Gastroesophageal sphincter (tissue), 3 donors: ENCODE data around the gene CTNND2.

ENCODE experiments used
- POLR2A ChIP-seq, 2 donors: fragments of 450-650 bp; IDR thresholded peaks; one replicate each; pipeline ENCODE4 v1.6.1; 2017; ENCODE audit warnings: antibody characterized with exemption in 2 of 2, mild to moderate bottlenecking in 2 of 2, moderate library complexity in 1 of 2
- POLR2AphosphoS5 ChIP-seq: sonication (generic); formaldehyde crosslinking; IDR thresholded peaks from one replicate; pipeline ENCODE4 v1.6.1; 2017; ENCODE audit warnings: antibody characterized with exemption
- TF ChIP-seq, protein P1 (sequence below), 4 experiments: fragments of 200-600 bp in 2 of 4; fragments of 450-650 bp in 2 of 4; sonication (generic) in 1 of 4; IDR thresholded peaks; one replicate each; pipeline ENCODE4 v1.5.1; 2017 to 2019; ENCODE audit warnings: antibody characterized with exemption in 4 of 4, mild to moderate bottlenecking in 2 of 4, moderate library complexity in 2 of 4

DNA sequence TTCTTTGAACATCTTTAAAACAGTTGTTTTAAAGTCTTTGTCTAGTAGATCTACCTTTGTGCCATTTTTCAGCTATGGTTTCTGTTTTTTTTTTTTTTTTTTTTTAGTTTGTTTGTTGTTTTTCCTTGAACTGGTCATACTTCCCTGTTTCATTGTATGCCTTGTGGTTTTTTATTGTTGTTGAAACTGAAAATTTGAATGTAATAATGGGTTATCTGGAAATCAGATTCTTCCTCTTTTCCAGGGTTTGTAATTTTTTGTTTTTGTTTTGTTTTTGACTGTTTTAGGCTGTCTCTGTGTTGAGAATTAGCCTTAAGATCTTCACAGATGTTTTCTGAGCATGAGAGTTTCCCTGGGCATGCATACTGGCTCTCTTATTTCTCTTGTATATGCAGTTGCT, 873.6 kb downstream of the CTNND2 start:
- TF ChIP-seq, protein P1, sequence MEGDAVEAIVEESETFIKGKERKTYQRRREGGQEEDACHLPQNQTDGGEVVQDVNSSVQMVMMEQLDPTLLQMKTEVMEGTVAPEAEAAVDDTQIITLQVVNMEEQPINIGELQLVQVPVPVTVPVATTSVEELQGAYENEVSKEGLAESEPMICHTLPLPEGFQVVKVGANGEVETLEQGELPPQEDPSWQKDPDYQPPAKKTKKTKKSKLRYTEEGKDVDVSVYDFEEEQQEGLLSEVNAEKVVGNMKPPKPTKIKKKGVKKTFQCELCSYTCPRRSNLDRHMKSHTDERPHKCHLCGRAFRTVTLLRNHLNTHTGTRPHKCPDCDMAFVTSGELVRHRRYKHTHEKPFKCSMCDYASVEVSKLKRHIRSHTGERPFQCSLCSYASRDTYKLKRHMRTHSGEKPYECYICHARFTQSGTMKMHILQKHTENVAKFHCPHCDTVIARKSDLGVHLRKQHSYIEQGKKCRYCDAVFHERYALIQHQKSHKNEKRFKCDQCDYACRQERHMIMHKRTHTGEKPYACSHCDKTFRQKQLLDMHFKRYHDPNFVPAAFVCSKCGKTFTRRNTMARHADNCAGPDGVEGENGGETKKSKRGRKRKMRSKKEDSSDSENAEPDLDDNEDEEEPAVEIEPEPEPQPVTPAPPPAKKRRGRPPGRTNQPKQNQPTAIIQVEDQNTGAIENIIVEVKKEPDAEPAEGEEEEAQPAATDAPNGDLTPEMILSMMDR (IDR thresholded peaks at IDR 0.05) = no peak
- no peak for TF ChIP-seq POLR2AphosphoS5
- TF ChIP-seq POLR2A (IDR thresholded peaks at IDR 0.05) = no peak
